Left renal cortex interstitium (tissue), 4 donors: Measurements from ENCODE around the gene UBE2J2. TPM values are rescaled to one million over a fixed set of nuclear protein-coding genes. Genes with fewer than 3 reads are reported as not detected.
"Not testable (repeated sequence)": the region's sequence is repeated elsewhere in the genome, so short reads cannot be mapped to it uniquely, and the experiment has no call there.

Experiments
- DNase-seq, 4 donors: peaks; one replicate each; pipeline ENCODE4 v3.0.0-alpha.2; 2013; ENCODE audit warnings: low read depth in 4 of 4, low spot score in 2 of 4, missing footprints in 1 of 4
- polyA plus RNA-seq, 4 donors: library from polyadenylated mRNA; unstranded; fragments of 120-200 nt; gene quantifications; one replicate each; pipeline ENCODE4 v1.2.1, GENCODE V29; 2013; ENCODE audit not compliant: insufficient read length in 4 of 4

The UBE2J2 gene
- polyA plus RNA-seq, 4 donors, result 40.9 to 68.6 (median 58.4) TPM

DNA sequence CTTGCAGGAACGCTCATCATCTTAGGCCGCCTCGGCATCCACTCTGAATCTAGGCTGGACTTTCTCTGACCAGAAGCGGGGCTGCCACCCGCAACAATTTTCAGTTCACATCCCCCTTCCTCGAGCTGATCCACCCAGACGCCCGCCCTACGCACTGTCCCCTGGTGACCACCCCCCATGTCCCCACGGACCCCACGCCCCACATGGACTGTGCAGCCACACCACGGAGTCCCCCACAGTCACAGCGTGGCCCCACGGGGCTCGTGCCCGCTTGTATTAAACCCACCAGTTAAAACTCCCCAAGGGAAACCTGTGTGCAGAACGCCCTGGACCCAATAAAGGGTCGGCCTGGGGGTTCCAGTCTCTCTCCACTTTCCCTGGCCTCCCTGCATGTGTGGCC is 14.1 kb downstream of the UBE2J2 start:
- no peak for DNase-seq

GRCh38 chr1:1259119-1259488 is 14.6 kb downstream of the UBE2J2 start:
- no peak for DNase-seq

DNA sequence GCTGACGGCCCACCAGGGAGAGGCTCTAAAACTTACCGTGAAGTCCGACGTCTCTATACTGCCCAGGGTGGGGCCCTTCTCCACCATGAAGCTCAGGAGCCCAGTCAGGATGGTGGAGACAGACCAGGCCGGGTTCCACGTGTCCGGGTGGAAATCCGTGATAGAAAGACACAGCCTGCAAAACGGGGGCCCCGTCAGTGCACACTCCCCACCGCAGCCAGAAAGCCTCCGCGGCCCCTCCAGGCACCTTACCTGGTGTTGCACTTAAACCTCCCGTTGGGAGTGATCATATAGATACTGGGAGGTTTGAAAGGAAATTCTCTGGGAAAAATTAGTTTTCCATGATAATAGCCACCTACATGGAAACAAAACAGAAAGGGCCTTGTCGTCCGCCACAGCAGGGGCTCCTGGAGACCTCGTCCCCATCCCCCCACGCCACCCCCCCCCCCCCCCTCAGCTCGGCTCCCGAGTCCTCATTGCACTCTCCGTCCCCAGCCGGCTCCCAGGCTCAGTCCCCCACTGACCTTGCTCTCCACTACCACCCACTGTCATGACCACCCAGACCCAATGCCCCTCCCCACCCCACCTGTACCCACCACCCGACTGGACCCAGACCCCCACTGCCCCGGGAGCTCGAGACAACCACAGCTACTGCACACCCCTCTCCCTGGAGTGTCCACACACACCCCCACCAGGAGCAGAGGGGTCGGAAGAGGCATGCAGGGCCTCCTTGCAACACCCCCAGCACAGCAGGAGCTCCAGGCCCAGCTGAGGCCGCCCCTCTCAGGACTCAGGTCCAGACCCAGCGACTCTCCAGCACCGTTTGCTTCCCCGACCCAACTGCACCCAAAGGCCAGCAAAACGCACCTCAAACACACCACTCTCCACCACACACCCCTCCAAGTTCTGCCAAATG is 16.4 kb downstream of the UBE2J2 start:
- DNase-seq, result no peak

DNA sequence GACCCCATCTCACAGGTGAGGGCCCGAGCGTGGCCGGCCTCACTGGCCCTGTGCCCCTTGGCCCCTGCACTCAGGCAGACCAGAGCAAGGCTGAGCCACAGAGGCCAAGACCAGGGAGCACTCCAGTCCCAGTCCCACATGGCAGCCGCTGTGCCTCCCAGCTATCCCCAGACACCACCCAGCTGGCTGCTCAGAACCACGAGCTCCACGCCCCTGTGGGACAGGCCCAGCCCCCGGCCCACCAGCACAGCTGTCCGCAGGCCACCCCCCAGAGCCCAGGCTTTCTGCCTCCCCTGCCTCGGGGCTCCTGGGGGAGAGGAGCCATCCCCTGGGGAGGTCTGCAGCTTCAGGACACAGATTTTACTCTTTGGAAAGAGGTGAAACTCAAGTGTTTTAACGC is 18.0 kb downstream of the UBE2J2 start:
- DNase-seq, result no peak

DNA sequence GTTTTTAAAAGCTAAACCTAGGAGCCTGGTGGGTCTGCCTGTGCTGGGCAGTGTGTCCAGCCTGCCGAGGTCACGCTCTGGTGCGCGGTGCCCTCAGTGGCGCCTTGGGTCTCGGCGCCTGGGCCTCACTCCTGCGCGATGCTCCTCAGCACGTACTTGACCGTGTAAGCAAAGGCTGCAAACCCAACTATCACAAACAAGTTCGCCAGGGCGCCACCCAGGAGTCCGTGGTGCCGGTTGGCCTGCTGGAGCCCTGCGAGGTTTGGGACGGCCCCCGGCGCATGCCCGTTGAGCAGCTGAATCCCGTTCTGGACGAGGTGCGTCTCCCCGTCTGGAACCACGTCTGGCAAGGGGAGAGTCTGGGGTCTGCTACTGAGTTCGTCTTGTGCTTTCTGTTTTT is 18.6 kb downstream of the UBE2J2 start:
- DNase-seq, result no peak

GRCh38 chr1:1254667-1254998 is 19.0 kb downstream of the UBE2J2 start:
- DNase-seq, result no peak

GRCh38 chr1:1253972-1254666 is 19.5 kb downstream of the UBE2J2 start:
- DNase-seq, result no peak

- DNase-seq, result no peak
Measured at GRCh38 chr1:1253314-1253713, 20.3 kb downstream of the UBE2J2 start.

DNA sequence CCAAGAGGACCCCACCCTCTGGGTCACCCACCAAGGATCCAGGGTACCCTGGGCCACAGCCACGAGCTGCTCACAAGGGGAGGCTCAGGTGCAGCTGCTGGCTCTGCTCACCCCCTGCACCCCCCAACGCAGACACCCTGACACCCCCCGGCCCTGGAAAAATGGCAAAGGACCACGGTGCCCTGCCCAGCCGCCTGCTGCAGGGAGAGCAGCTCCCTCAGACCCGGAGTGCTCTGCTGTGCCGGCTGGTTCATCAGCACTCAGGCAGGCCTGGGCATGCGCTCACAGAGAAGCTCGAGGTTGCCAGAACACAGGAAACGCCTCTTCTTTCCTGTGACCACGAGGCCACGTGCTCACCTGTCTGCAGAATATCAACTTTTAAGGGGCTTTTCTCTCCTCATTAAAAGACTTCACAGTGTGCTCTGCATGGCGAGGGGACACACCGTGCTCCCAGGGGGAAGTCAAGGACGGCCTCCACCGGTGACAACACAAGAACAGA is 22.8 kb downstream of the UBE2J2 start:
- DNase-seq, result no peak

DNA sequence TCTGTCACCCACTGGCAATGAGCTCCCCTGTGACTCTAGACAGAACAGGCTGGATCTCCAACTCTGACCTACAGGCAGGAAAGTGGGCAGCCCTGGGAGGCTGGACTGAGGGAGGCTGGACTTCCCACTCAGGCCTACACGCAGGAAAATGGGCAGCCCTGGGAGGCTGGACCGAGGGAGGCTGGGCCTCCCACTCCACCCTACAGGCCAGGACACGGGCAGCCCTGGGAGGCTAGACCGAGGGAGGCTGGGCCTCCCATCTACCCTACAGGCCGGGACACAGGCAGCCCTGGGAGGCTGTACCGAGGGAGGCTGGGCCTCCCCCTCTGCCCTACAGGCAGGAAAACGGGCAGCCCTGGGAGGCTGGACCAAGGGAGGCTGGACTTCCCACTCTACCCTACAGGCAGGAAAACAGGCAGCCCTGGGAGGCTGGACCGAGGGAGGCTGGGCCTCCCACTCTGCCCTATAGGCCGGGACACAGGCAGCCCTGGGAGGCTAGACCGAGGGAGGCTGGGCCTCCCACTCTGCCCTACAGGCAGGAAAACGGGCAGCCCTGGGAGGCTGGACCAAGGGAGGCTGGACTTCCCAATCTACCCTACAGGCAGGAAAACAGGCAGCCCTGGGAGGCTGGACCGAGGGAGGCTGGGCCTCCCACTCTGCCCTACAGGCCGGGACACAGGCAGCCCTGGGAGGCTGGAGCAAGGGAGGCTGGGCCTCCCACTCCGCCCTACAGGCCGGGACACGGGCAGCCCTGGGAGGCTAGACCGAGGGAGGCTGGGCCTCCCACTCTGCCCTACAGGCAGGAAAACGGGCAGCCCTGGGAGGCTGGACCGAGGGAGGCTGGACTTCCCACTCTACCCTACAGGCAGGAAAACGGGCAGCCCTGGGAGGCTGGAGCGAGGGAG is 25.4 kb downstream of the UBE2J2 start:
- not testable (repeated sequence) for DNase-seq

GRCh38 chr1:1247341-1247913 is 26.2 kb downstream of the UBE2J2 start:
- DNase-seq, result no peak

DNA sequence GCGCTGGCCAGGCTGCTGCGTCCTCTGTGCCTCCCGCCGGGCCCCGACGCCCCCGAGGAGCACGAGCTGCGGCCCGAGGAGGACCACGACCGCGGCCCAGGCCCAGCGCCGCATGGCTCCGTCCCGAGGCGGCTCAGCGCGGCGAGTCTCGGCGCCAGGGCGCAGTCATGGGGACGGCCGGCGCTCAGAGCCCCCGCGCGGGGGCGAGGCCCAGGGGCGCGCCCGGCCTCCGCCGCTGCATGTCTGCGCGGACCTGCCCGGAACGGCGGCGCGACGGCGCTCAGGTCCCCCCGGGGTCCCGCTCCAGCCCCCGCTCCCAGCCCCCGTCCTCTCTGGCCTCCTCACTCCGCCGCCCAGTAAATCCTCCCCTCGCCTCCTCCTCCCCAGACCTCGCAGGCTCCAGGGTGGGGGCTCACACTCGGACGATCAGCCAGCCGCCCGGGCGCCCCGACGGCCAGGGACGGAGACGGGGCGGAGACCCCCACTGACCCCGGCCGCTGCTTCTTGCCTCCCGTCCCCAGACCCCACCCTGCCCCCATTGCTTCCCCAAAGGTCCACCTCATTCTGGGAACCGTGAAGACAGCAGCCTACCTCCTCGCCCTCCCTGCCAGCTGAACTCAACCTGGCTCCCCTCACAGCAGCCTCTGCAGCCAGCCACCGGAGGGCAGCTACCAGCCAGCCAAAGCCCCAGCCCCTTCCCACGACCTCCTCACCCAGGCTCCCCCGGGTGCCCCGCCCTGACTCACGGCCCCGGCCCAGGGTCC is 26.9 kb downstream of the UBE2J2 start, which contains the start of gene C1QTNF12:
TSS of gene C1QTNF12 (minus strand) at position 146 of the 764 bp plus-strand sequence. CDS start at position 114, 32 bp downstream.
- no peak for DNase-seq

GRCh38 chr1:1245817-1246576 is 27.7 kb downstream of the UBE2J2 start:
- no peak for DNase-seq

DNA sequence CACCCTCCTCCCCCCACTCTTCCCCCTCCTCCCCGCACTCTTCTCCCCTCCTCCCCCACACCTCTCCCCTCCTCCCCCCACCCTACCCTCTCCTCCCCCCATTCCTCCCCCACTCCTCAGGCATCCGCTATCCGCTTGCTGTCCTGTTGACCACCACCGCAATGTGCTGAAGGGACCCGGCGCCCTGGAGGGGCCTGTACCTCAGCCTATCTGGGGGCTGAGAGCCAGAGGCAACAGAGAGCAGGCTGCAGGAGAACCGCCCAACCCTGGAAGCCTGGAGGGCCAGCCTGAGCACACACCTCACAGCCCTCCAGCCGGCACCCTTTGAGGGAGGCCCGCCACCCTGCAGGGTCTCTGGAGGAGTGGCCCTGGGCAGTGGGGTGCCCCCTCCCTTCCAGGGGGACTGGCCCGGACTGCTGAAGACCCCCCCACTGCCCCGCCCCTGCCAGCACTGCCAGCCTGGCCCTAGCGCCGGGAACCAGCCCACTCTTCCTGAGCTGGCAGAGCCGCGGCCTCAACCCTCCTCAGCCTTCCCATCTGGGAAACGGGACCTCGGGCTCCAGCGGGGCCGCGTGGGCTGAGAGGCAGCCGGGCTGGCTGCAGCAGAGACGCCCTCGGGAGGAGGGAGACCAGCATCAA is 28.4 kb downstream of the UBE2J2 start:
- DNase-seq, result no peak

DNA sequence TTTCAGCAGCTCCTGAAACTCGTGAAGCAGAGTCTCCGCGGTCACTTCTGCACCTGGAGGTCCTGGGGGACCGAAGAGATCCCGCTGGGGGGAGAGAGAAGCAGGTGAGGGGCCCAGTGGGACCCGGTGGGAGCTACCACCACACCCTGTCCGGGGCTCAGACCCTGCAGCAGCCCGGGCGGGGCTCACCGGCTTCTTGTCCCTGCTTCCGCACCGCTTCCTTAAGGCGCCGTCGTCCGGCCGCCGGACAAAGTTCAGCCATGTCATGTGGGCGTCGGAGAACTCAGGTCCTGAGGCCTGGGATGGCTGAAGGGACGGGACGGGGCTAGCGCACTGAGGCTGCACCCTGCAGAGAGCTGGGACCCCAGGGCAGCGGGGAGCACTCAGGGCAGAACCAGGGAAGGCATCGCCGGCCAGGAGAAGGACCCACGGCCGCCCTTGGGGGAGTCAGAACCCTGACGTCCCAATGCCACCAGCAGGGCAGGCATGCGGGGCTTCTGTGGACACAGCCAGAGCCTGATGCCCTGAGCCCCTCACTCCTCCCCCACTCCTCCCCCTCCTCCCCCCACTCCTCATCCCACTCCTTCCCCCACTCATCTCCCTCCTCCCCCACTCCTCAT is 29.4 kb downstream of the UBE2J2 start:
- DNase-seq, result no peak

- no peak for DNase-seq
Measured at GRCh38 chr1:1243807-1244191, 29.9 kb downstream of the UBE2J2 start.

DNA sequence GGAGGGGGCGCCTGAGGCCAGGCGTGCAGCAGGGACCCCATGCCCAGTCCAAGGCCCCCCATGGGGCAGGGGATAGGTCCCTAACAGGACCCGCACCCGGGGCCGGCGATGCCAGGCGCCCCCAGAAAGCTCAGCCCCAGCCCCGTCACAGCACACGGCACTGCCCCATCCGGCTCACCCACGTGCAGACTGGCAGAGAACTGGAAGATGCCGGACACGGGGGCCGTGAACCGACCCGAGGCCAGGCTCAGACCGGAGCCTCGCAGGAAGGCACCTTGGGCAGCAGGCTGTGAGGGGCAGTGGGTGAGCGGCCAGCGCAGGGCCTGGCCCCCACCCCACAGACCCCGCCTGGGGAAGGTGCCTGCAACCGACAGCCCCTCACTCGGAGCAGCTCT is 30.4 kb downstream of the UBE2J2 start:
- no peak for DNase-seq
